SK-N-SH (cell line): Measurements from ENCODE around the gene ZFP90. TPM values are rescaled to one million over a fixed set of nuclear protein-coding genes. Genes with fewer than 3 reads are reported as not detected.

Experiments
- CTCF ChIA-PET: fragments of 300-600, 350-600 bp; formaldehyde crosslinking; extraction: SDS; loops from one replicate; lab custom pipeline; 2021; lab: Yijun Ruan, JAX
- POLR2A ChIA-PET: fragments of 350-600 bp; sonication (Branson Sonifier 250); formaldehyde crosslinking; extraction: SDS; loops from one replicate; lab custom pipeline; 2020; ENCODE audit warnings: antibody characterized with exemption, inconsistent platforms; lab: Yijun Ruan, JAX
- DNase-seq: peaks from one replicate; pipeline ENCODE4 v3.0.0; 2012
- H2AFZ ChIP-seq: fragments of 200-600 bp; sonication (generic); 2 replicates; pipeline ENCODE4 v1.8.1; 2016; ENCODE audit warnings: antibody characterized with exemption, mild to moderate bottlenecking, low read depth
- H3F3A ChIP-seq: fragments of 200-600 bp; sonication (generic); replicated peaks from 2 replicates; pipeline ENCODE3; 2016; ENCODE audit warnings: antibody characterized with exemption, mild to moderate bottlenecking; ENCODE audit not compliant: insufficient read depth
- H3K27ac ChIP-seq, 2 experiments: fragments of 200-500 bp in 1 of 2; fragments of 200-600 bp in 1 of 2; sonication (Bioruptor generic) in 1 of 2; sonication (generic), shearing (Covaris generic) in 1 of 2; 2 replicates each; pipeline versions ENCODE4 v1.5.1 to v1.6.1; 2014 to 2016; ENCODE audit warnings: low read depth in 2 of 2, inconsistent platforms in 1 of 2, low read length in 1 of 2, mild to moderate bottlenecking in 1 of 2, mixed read lengths in 1 of 2
- H3K27me3 ChIP-seq: fragments of 200-600 bp; sonication (generic), shearing (Covaris generic); 2 replicates; pipeline ENCODE4 v1.6.1; 2016; ENCODE audit warnings: mixed run types; ENCODE audit not compliant: insufficient read depth
- H3K36me3 ChIP-seq, 2 experiments: fragments of 200-500 bp in 1 of 2; fragments of 200-600 bp in 1 of 2; sonication (Bioruptor generic) in 1 of 2; sonication (generic) in 1 of 2; replicated peaks in 1 of 2; 2 replicates each; pipeline versions ENCODE3 to v1.5.1; 2014 to 2016; ENCODE audit warnings: low read length in 1 of 2, mild to moderate bottlenecking in 1 of 2; ENCODE audit not compliant: insufficient read depth in 2 of 2, control insufficient read depth in 1 of 2
- H3K4me1 ChIP-seq, 2 experiments: fragments of 200-500 bp in 1 of 2; fragments of 200-600 bp in 1 of 2; sonication (Bioruptor generic) in 1 of 2; sonication (generic), shearing (Covaris generic) in 1 of 2; 2 replicates each; pipeline versions ENCODE4 v1.5.1 to v1.6.1; 2014 to 2016; ENCODE audit warnings: low read depth in 1 of 2, low read length in 1 of 2, mixed run types in 1 of 2; ENCODE audit not compliant: insufficient read depth in 2 of 2, control insufficient read depth in 1 of 2
- H3K4me2 ChIP-seq: fragments of 200-600 bp; sonication (generic), shearing (Covaris generic); 2 replicates; pipeline ENCODE4 v1.6.1; 2017; ENCODE audit warnings: mixed run types
- H3K4me3 ChIP-seq, 2 experiments: fragments of 200-500 bp in 1 of 2; fragments of 200-600 bp in 1 of 2; sonication (Bioruptor generic) in 1 of 2; sonication (generic), shearing (Covaris generic) in 1 of 2; 2 replicates each; pipeline versions ENCODE4 v1.5.1 to v1.8.1; 2014 to 2016; ENCODE audit warnings: low read depth in 2 of 2, inconsistent platforms in 1 of 2, low read length in 1 of 2, mild to moderate bottlenecking in 1 of 2, mixed read lengths in 1 of 2, moderate library complexity in 1 of 2
- H3K79me2 ChIP-seq: fragments of 200-600 bp; sonication (generic); 2 replicates; pipeline ENCODE4 v1.8.1; 2017; ENCODE audit warnings: mild to moderate bottlenecking; ENCODE audit not compliant: insufficient read depth
- H3K9ac ChIP-seq: fragments of 200-600 bp; sonication (generic); 2 replicates; pipeline ENCODE4 v1.6.1; 2017; ENCODE audit warnings: mixed run types
- H3K9me2 ChIP-seq: fragments of 200-600 bp; sonication (generic); 2 replicates; pipeline ENCODE4 v1.6.1; 2017; ENCODE audit warnings: mixed run types
- H3K9me3 ChIP-seq: fragments of 200-600 bp; sonication (generic); 2 replicates; pipeline ENCODE4 v1.6.1; 2017; ENCODE audit warnings: mixed run types, mild to moderate bottlenecking, moderate library complexity
- H4K20me1 ChIP-seq: fragments of 200-600 bp; sonication (generic); 2 replicates; pipeline ENCODE4 v1.6.1; 2017; ENCODE audit warnings: mild to moderate bottlenecking, mixed run types; ENCODE audit not compliant: insufficient read depth
- CHD2 ChIP-seq: fragments of 150-350 bp; IDR thresholded peaks from 2 replicates; pipeline ENCODE4 v1.6.1; 2018; ENCODE audit warnings: low read length; ENCODE audit not compliant: partially characterized antibody
- CTCF ChIP-seq: fragments of 200-600 bp; sonication (generic); IDR thresholded peaks from 2 replicates; pipeline ENCODE4 v1.6.1; 2017; ENCODE audit warnings: antibody characterized with exemption, mild to moderate bottlenecking, moderate library complexity
- ELF1 ChIP-seq: IDR thresholded peaks from 2 replicates; pipeline ENCODE4 v1.4.0; 2012
- EZH2phosphoT487 ChIP-seq: fragments of 200-600 bp; sonication (generic); IDR thresholded peaks from 2 replicates; pipeline ENCODE4 v1.6.1; 2017; ENCODE audit warnings: low read depth, mixed run types, mild to moderate bottlenecking, antibody characterized with exemption, moderate library complexity, borderline replicate concordance
- FOXM1 ChIP-seq: IDR thresholded peaks from 2 replicates; pipeline ENCODE4 v1.4.0; 2012; ENCODE audit warnings: low read depth, mild to moderate bottlenecking
- GABPA ChIP-seq: IDR thresholded peaks from 2 replicates; pipeline ENCODE4 v1.4.0; 2012; ENCODE audit warnings: low read depth, mild to moderate bottlenecking
- GATA2 ChIP-seq: sonication (generic); formaldehyde crosslinking; IDR thresholded peaks from 2 replicates; pipeline ENCODE4 v1.5.0; 2020; ENCODE audit warnings: mild to moderate bottlenecking, missing genetic modification reagents
- JUND ChIP-seq: IDR thresholded peaks from 2 replicates; pipeline ENCODE4 v1.4.0; 2012
- MAX ChIP-seq: IDR thresholded peaks from 2 replicates; pipeline ENCODE4 v1.4.0; 2012; ENCODE audit warnings: low read depth
- MXI1 ChIP-seq: IDR thresholded peaks from 2 replicates; pipeline ENCODE4 v1.6.1; 2012; ENCODE audit warnings: mild to moderate bottlenecking, low read depth, low read length, improper control_type of control experiment
- NRF1 ChIP-seq: IDR thresholded peaks from 2 replicates; pipeline ENCODE4 v1.6.1; 2012; ENCODE audit warnings: low read depth, mild to moderate bottlenecking, low read length
- POLR2AphosphoS5 ChIP-seq: IDR thresholded peaks from 2 replicates; pipeline ENCODE4 v1.6.1; 2012; ENCODE audit warnings: low read depth, low read length
- REST ChIP-seq: IDR thresholded peaks from 2 replicates; pipeline ENCODE4 v1.6.1; 2012; ENCODE audit warnings: mild to moderate bottlenecking, low read depth, low read length, moderate library complexity
- SMC3 ChIP-seq: IDR thresholded peaks from 2 replicates; pipeline ENCODE4 v1.6.1; 2012; ENCODE audit warnings: low read depth, low read length, improper control_type of control experiment
- TAF1 ChIP-seq: IDR thresholded peaks from 2 replicates; pipeline ENCODE4 v1.6.1; 2012; ENCODE audit warnings: low read depth, mild to moderate bottlenecking, low read length, moderate library complexity, borderline replicate concordance
- TEAD4 ChIP-seq: IDR thresholded peaks from 2 replicates; pipeline ENCODE4 v1.4.0; 2012; ENCODE audit warnings: mild to moderate bottlenecking, borderline replicate concordance; ENCODE audit not compliant: insufficient read depth
- YY1 ChIP-seq: IDR thresholded peaks from 2 replicates; pipeline ENCODE4 v1.4.0; 2012; ENCODE audit warnings: low read depth, mild to moderate bottlenecking
- ZBTB33 ChIP-seq: IDR thresholded peaks from 2 replicates; pipeline ENCODE4 v1.4.0; 2012; ENCODE audit warnings: low read depth, borderline replicate concordance
- WGBS: methylation state at CpG from one replicate; pipeline ENCODE4 v1.1.6; 2017; ENCODE audit warnings: low lambda C conversion rate; 5-methylcytosine and 5-hydroxymethylcytosine counted together
- polyA plus RNA-seq, 3 experiments: library from polyadenylated mRNA; depleted of rRNA; stranded (reverse); fragments of >200 nt; gene quantifications; 2 replicates each; pipeline ENCODE4 v1.2.3, GENCODE V29; 2012

ZFP90 gene
- 9.9 and 13.2 TPM in 2 replicates for polyA plus RNA-seq (2012; rRNA removed)
- 8.7 and 9.5 TPM in 2 replicates for polyA plus RNA-seq (2012; cell fraction: cytosol; rRNA removed)
- polyA plus RNA-seq (2012; cell fraction: nucleus; rRNA removed): 25.2 and 30.9 TPM in 2 replicates

- WGBS: 8% methylated on average over 18 of the region's 71 CpGs
- CTCF ChIA-PET: interaction anchor here (1.4 to 3.9 kb wide), 2 partner anchors 11 to 19 kb away, joined by 6 to 24 read pairs; no protein-coding TSS in a partner anchor
- POLR2A ChIA-PET: interaction anchor here (1.6 kb wide), 1 partner anchor 27 kb away, joined by 3 read pairs; no protein-coding TSS in a partner anchor
Observed at GRCh38 chr16:68538880-68539701, at the start of gene ZFP90. Gene ZFP90, plus strand, starts transcription at chr16:68539291. Its CDS starts 502 bp downstream, at chr16:68539793.

More at GRCh38 chr16:68538880-68539701, at the start of gene ZFP90:
- Histone ChIP-seq H3K9me2 (no peaks in the 10 kb centered on the region), H4K20me1 (no peaks in the 10 kb centered on the region), H3K4me2 (peak within 1 kb of the TSS; percentile 87), H3K27me3 (no peaks in the 10 kb centered on the region), H3K9ac (peak within 1 kb of the TSS; percentile 92), H3K4me3 (peak within 1 kb of the TSS; percentile 63 to 92), H3F3A (no peaks in the 10 kb centered on the region), H3K36me3 (peaks cover 5 to 24% of the 10 kb centered on the region in 2 experiments), H3K79me2 (peaks cover 29% of the 10 kb centered on the region), H3K9me3 (no peaks in the 10 kb centered on the region), H3K27ac (peak within 1 kb of the TSS; percentile 30 to 60; a peak in 1 of 4 replicates), H3K4me1 (peaks cover 0 to 3% of the 10 kb centered on the region in 2 experiments; a peak in 1 of 4 replicates), H2AFZ (peak within 1 kb of the TSS; percentile 93)
- TF ChIP-seq REST (no peak), ELF1 (no peak), JUND (no peak), YY1 (peak; percentile 86), MXI1 (0 out of 2 replicates have a peak, but pooled peaks have one; percentile 47), SMC3 (no peak), CTCF (no peak), CHD2 (peak; percentile 41), FOXM1 (no peak), TAF1 (no peak; the same call in 1 of the 2 replicates), NRF1 (peak; percentile 68), EZH2phosphoT487 (no peak), MAX (peak; percentile 65; the same call in 1 of the 2 replicates), GABPA (0 out of 2 replicates have a peak, but pooled peaks have one; percentile 13), GATA2 (CRISPR knock-in tag) (peak; percentile 63), ZBTB33 (no peak), TEAD4 (no peak), POLR2AphosphoS5 (peak; percentile 82)
- peak; percentile 99 for DNase-seq
